HG03575 (cell line): Measurements from ENCODE around the gene H6PD.

ENCODE experiments used
- ATAC-seq: cut with Tn5 transposase; IDR thresholded peaks from one replicate; pipeline ENCODE4 v1.9.1; 2021; ENCODE audit not compliant: unreplicated experiment, insufficient number of reproducible peaks, low FRiP score; ENCODE audit errors: extremely low read depth

Gene H6PD

GRCh38 chr1:9250411-9251381 lies 16.1 kb downstream of the H6PD start:
- no peak for ATAC-seq

- no peak for ATAC-seq
Observed at GRCh38 chr1:9251501-9251900, 16.9 kb downstream of the H6PD start.

DNA sequence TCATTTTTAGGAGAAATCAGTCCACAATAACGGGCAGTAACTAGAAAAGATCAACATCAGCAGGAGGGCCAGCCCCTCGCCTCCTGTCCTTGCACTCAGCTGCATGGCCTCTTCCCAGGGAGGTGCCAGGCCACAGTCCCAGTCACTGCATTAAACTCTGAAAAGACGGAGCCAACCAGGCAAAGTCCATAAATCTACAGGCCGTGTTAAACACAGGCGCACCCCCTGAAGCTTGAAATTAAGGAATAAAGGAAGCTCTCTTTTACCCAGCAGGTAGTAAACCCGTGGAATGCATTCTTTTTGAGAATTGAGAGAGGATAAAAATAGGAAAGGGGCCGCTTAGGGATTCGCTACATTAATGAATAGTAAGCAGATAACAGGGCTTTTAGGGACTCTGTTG lies 18.4 kb downstream of the H6PD start:
- no peak for ATAC-seq

DNA sequence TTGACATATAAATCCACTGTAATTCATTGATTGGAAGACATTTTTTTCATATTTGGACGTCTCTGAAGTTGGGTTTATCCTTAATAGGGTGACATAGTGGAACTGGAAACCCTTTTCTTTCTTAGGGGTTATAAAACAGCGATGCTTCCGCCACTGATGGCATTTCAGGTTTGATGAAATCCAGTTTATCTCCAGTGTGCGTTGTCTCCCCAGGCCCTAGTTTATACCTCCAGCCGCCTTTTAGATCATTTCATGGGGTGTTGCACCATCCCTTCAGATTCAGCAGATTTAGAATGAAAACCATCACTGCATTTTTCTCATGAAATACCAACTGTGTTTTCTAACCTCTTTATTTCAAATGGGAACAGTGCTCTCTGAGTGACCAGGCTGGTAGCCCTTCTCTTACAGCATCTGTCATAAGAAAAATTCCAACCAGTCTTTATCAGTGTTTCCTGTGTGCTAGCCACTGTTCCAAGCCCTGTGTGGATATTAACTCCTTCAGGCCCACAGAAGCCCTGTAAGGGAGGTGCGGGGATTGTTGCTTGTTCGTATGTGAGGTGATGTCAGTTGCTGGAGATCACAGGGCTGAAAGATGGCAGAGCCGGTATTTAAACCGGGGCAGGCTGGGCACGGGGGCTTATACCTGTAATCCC lies 19.0 kb downstream of the H6PD start:
- no peak for ATAC-seq

DNA sequence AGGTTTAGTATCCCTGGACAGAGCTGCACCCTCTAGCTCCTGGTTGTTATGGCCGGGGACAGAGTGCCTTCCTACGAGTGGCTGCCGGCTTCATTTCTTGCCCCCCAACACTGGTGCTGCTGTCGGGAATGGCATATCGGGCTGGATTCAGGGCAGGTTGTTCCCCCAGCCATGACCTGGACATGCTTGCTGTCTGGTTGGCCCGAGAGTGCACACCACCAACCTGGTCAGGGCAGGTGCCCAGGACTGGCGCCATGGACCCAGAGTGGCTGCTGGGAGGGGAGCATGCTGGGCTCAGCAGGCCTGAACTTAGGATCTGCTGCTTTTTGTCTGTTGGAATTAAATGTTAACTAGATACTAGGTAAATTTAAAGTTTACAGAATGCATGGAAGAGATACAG lies 21.8 kb downstream of the H6PD start:
- no peak for ATAC-seq

- no peak for ATAC-seq
Observed at GRCh38 chr1:9257851-9258250, 23.3 kb downstream of the H6PD start.

GRCh38 chr1:9258629-9259028 lies 24.1 kb downstream of the H6PD start:
- ATAC-seq = no peak

DNA sequence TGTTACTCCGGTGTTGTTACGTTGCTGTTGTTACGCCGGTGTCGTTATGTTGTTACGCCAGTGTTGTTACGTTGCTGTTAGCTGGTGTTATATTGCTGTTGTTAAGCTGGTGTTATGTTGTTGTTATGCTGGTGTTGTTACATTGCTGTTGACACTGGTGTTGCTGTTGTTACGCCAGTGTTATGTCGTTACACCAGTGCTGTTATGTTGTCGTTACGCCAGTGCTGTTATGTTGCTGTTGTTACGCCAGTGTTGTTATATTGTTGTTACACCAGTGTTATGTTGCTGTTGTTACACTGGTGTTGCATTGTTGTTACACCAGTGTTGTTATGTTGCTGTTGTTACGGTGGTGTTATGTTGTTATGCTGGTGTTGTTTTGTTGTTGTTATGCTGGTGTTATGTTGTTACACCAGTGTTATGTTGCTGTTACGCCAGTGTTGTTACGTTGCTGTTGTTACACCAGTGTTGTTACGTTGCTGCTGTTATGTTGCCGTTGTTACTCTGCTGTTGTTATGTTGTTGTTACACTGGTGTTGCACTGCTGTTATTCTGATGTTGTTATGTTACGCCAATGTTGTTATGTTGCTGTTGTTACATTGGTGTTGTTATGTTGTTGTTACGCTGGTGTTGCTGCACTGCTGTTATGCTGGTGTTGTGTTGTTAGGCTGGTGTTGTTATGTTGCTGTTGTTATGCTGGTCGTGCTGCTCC lies 25.6 kb downstream of the H6PD start:
- no peak for ATAC-seq

DNA sequence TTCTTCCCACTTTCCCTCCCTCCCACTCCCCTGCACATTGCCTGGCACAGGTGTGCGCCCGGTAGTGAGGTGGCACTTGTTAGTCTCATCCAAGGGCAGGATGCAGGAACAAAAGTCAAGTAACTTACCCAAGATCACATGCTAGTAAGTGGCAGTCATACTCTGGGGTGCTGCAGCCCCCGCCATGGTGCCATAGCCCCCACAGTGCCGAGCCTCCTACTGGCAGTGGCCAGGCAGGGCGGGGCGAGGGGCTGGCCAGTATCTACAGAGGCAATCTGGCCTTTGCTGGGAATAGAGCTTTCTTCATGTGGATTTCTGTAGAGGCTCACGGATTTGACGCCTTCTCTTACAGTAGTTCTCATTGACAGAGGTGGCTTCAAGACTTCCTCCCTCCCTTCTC lies 26.9 kb downstream of the H6PD start:
- no peak for ATAC-seq

DNA sequence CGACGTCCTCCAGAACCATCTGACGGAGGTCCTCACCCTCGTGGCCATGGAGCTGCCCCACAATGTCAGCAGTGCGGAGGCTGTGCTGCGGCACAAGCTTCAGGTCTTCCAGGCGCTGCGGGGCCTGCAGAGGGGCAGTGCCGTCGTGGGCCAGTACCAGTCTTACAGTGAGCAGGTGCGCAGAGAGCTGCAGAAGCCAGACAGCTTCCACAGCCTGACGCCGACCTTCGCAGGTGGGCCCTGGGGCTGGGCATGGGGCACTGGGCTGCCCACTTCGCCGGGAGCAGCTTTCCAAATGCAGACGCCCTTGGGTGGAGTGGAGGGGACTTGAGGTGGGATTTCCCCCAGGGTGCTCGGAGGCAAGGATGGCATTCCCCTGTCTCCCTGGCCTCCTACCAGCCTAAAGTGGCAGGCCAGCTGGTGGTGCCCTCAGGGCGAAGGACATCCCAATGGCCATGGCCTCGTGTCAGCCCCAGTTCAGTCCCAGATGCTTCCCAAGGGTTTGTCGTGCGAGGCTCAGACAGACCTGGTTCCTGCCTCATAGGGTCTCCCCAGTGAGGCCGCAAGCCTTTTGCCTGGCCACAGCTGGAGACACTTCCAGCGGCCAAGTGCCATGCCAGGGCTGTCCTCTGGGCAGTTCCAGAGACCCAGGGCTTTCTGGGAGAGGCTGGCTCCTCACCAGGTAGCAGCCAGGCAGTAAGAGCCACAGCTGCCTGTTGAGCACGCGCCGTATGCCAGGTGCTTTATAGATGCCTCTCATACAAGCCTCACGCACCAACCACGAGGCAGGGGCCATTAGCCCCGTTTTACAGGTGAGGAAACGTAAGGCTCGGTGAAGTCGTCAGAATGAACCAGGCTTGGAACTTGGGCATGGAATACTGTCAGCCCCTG lies 27.8 kb downstream of the H6PD start:
- ATAC-seq = no peak

- ATAC-seq = no peak
Observed at GRCh38 chr1:9263276-9263855, 28.8 kb downstream of the H6PD start.

DNA sequence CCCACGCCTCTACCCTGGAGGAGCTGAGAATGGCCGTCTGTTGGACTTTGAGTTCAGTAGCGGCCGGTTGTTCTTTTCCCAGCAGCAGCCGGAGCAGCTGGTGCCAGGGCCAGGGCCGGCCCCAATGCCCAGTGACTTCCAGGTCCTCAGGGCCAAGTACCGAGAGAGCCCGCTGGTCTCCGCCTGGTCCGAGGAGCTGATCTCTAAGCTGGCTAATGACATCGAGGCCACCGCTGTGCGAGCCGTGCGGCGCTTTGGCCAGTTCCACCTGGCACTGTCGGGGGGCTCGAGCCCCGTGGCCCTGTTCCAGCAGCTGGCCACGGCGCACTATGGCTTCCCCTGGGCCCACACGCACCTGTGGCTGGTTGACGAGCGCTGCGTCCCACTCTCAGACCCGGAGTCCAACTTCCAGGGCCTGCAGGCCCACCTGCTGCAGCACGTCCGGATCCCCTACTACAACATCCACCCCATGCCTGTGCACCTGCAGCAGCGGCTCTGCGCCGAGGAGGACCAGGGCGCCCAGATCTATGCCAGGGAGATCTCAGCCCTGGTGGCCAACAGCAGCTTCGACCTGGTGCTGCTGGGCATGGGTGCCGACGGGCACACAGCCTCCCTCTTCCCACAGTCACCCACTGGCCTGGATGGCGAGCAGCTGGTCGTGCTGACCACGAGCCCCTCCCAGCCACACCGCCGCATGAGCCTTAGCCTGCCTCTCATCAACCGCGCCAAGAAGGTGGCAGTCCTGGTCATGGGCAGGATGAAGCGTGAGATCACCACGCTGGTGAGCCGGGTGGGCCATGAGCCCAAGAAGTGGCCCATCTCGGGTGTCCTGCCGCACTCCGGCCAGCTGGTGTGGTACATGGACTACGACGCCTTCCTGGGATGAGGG lies 29.7 kb downstream of the H6PD start:
- no peak for ATAC-seq

GRCh38 chr1:9265037-9265436 lies 30.5 kb downstream of the H6PD start:
- ATAC-seq = no peak

DNA sequence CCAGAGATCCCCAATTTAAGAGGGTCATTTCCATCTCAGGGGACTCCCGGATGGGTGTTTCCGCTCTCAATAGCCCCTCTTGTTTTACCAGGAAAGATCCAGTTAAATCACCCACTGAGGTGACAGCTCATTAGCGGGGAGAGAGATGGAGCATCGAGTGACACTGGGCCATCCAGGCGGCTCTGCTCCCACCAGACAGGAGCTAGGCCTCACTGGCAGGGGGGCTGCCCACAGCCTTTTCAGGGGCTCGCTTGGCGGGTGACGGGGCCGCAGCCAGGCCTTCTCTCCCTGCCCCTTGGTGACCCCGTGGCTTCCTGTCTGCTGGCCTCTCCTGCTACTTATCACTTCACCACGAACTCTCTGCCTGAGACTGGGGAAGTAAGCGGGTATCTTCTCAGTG lies 31.4 kb downstream of the H6PD start:
- no peak for ATAC-seq

DNA sequence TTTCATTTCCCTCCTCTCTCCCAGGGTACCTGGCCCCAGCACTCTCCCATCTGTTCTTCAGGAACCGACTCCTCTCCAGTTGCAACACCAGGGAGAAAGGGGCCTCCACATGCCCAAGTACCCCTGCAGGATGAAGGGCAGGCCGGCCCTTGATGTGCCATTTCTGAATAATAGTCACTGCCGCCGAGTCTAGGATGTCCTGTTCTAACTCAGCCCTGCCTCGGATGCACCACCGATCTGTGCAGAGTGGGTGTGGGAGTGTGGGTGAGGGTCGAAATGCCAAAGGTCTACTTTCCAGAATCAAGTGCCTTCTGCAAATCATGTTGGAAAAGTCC lies 32.7 kb downstream of the H6PD start:
- ATAC-seq = no peak

DNA sequence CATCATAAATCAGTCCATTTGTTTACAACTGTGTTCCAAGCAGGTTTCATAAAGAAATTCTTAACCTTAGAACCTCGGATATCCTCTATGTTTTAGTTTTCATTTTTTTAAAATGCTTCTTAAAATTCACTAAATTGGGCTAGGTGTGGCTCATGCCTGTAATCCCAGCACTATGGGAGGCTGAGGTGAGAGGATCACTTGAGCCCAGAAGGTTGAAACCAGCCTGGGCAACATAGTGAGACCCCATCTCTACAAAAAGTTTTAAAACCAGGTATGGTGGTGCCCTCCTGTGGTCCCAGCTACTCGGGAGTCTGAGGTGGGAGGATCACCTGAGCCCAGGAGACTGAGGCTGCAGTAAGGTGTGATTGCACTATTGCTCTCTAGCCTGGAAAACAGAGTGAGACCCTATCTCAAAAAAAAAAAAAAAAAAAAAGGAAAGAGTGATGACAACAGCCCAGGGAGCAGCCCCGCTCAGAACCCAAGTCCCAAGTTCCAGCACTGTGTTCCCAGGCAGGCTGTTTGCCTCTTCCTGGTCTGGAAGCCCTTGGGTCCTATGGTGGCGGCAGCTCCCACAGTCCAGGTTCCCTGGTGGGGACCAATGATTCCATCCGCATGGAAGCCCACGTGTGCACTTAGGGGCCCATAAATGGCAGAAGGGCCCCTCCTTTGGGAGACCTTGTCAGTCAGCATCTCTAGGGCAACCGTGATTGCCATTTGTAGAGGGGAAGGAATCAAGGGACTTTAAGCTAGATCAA lies 33.4 kb downstream of the H6PD start:
- no peak for ATAC-seq

- no peak for ATAC-seq
Observed at GRCh38 chr1:9269078-9269501, 34.5 kb downstream of the H6PD start.
